ENCODE data around the gene PFKFB4.

DNA sequence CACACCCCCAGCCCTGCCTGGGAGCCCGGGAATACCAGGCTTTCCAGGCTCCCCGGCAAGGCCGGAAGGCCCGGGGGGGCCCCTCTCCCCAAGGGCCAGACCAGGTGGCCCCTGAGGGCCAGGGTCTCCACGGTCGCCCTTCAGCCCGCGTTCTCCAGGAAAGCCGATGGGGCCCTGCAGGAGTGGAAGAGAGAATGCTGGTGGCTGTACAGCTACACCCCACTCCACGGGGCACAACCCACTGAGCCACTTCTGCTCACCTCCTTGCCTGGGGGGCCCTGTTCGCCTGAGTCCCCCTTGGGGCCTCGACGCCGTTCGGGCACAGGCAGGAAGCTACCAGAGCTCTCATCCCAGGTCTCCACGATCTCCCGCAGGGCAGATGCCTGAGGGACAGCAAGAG lies 18.8 kb upstream of the PFKFB4 start:
- no peak for TF ChIP-seq ZNF384 (IDR thresholded peaks at IDR 0.05)
- no peak for TF ChIP-seq SUZ12 (IDR thresholded peaks at IDR 0.05)
- TF ChIP-seq SP1 (IDR thresholded peaks at IDR 0.05) = no peak
- no peak for TF ChIP-seq ELF4 (IDR thresholded peaks at IDR 0.05)
- no peak for TF ChIP-seq BHLHE40 (IDR thresholded peaks at IDR 0.05; ENCODE audit: borderline replicate concordance)
- TF ChIP-seq TARDBP (IDR thresholded peaks at IDR 0.05) = no peak
- TF ChIP-seq NFRKB (IDR thresholded peaks at IDR 0.05) = no peak
- TF ChIP-seq FOXA1 (IDR thresholded peaks at IDR 0.05) = no peak
- TF ChIP-seq FOXK2 (IDR thresholded peaks at IDR 0.05) = no peak
- no peak for TF ChIP-seq ARNT (IDR thresholded peaks at IDR 0.05)
- TF ChIP-seq, protein P1, sequence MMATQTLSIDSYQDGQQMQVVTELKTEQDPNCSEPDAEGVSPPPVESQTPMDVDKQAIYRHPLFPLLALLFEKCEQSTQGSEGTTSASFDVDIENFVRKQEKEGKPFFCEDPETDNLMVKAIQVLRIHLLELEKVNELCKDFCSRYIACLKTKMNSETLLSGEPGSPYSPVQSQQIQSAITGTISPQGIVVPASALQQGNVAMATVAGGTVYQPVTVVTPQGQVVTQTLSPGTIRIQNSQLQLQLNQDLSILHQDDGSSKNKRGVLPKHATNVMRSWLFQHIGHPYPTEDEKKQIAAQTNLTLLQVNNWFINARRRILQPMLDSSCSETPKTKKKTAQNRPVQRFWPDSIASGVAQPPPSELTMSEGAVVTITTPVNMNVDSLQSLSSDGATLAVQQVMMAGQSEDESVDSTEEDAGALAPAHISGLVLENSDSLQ (IDR thresholded peaks at IDR 0.05) = no peak
